H9 (cell line): Measurements from ENCODE around the gene FAM114A1. TPM values are rescaled to one million over a fixed set of nuclear protein-coding genes. Genes with fewer than 3 reads are reported as not detected.

Source experiments
- DNase-seq: peaks from one replicate; pipeline ENCODE4 v3.0.0-alpha.2; 2017
- H2AFZ ChIP-seq: one replicate; pipeline ENCODE4 v1.6.1; 2013; ENCODE audit warnings: mild to moderate bottlenecking, low read length, control low read depth, moderate library complexity
- H2AK5ac ChIP-seq: 2 replicates; pipeline ENCODE4 v1.6.1; 2013; ENCODE audit warnings: low read length, control low read depth, mixed read lengths; ENCODE audit not compliant: insufficient read length
- H2BK120ac ChIP-seq: one replicate; pipeline ENCODE4 v1.6.1; 2013; ENCODE audit warnings: low read depth, mild to moderate bottlenecking, low read length, control low read depth, inconsistent platforms; ENCODE audit not compliant: poor library complexity, severe bottlenecking
- H2BK12ac ChIP-seq: 2 replicates; pipeline ENCODE4 v1.6.1; 2013; ENCODE audit warnings: low read length, control low read depth, mixed read lengths, low read depth; ENCODE audit not compliant: insufficient read length
- H2BK15ac ChIP-seq: 2 replicates; pipeline ENCODE4 v1.6.1; 2013; ENCODE audit warnings: low read depth, low read length, control low read depth
- H2BK20ac ChIP-seq: one replicate; pipeline ENCODE4 v1.6.1; 2013; ENCODE audit warnings: low read depth, mild to moderate bottlenecking, low read length, control low read depth, inconsistent platforms; ENCODE audit not compliant: poor library complexity, severe bottlenecking
- H2BK5ac ChIP-seq: 2 replicates; pipeline ENCODE4 v1.6.1; 2013; ENCODE audit warnings: low read length, control low read depth, mixed read lengths; ENCODE audit not compliant: insufficient read length
- H3K14ac ChIP-seq: 2 replicates; pipeline ENCODE4 v1.6.1; 2013; ENCODE audit warnings: low read length, control low read depth; ENCODE audit not compliant: insufficient read depth
- H3K18ac ChIP-seq: 2 replicates; pipeline ENCODE4 v1.6.1; 2013; ENCODE audit warnings: low read depth, mild to moderate bottlenecking, mixed read lengths, low read length, control low read depth; ENCODE audit not compliant: insufficient read length
- H3K23ac ChIP-seq: 2 replicates; pipeline ENCODE4 v1.6.1; 2013; ENCODE audit warnings: low read length, control low read depth, mixed read lengths, low read depth; ENCODE audit not compliant: insufficient read length
- H3K23me2 ChIP-seq: 2 replicates; pipeline ENCODE4 v1.6.1; 2013; ENCODE audit warnings: low read depth, mild to moderate bottlenecking, mixed read lengths, low read length, control low read depth; ENCODE audit not compliant: insufficient read length, poor library complexity, severe bottlenecking
- H3K27ac ChIP-seq: 2 replicates; pipeline ENCODE4 v1.5.1; 2013; ENCODE audit warnings: low read length, control low read depth, mixed read lengths, low read depth; ENCODE audit not compliant: insufficient read length
- H3K27me3 ChIP-seq: 2 replicates; pipeline ENCODE4 v1.6.1; 2013; ENCODE audit warnings: low read length, control low read depth, inconsistent platforms; ENCODE audit not compliant: insufficient read depth
- H3K4ac ChIP-seq: 2 replicates; pipeline ENCODE4 v1.6.1; 2013; ENCODE audit warnings: low read depth, mild to moderate bottlenecking, control low read depth, inconsistent platforms, low read length, moderate library complexity
- H3K4me1 ChIP-seq: 2 replicates; pipeline ENCODE4 v1.6.1; 2013; ENCODE audit warnings: low read length, control low read depth, inconsistent platforms; ENCODE audit not compliant: insufficient read depth
- H3K4me2 ChIP-seq: 2 replicates; pipeline ENCODE4 v1.6.1; 2013; ENCODE audit warnings: low read length, control low read depth, mixed read lengths; ENCODE audit not compliant: insufficient read length, insufficient read depth
- H3K56ac ChIP-seq: 2 replicates; pipeline ENCODE4 v1.6.1; 2013; ENCODE audit warnings: low read depth, mild to moderate bottlenecking, mixed read lengths, low read length, control low read depth; ENCODE audit not compliant: insufficient read length
- H3K79me1 ChIP-seq: 2 replicates; pipeline ENCODE4 v1.6.1; 2013; ENCODE audit warnings: low read depth, mild to moderate bottlenecking, moderate library complexity, low read length, control low read depth, inconsistent platforms; ENCODE audit not compliant: insufficient read depth, poor library complexity, severe bottlenecking
- H3K79me2 ChIP-seq: 2 replicates; pipeline ENCODE4 v1.6.1; 2013; ENCODE audit warnings: low read length, control low read depth, inconsistent platforms; ENCODE audit not compliant: insufficient read depth
- H3K9ac ChIP-seq: 2 replicates; pipeline ENCODE4 v1.6.1; 2013; ENCODE audit warnings: low read length, control low read depth, mixed read lengths; ENCODE audit not compliant: insufficient read length; ENCODE audit errors: extremely low read depth
- H3K9me3 ChIP-seq: one replicate; pipeline ENCODE4 v1.6.1; 2013; ENCODE audit warnings: low read depth, low read length, inconsistent platforms; ENCODE audit not compliant: control insufficient read depth
- H3T11ph ChIP-seq: one replicate; pipeline ENCODE4 v1.6.1; 2013; ENCODE audit warnings: mild to moderate bottlenecking, low read length, control low read depth, inconsistent platforms
- H4K20me1 ChIP-seq: one replicate; pipeline ENCODE4 v1.6.1; 2013; ENCODE audit not compliant: control insufficient read depth, insufficient read length, insufficient read depth
- H4K5ac ChIP-seq: 2 replicates; pipeline ENCODE4 v1.6.1; 2013; ENCODE audit warnings: low read depth, mild to moderate bottlenecking, mixed read lengths, low read length, control low read depth; ENCODE audit not compliant: insufficient read length
- H4K8ac ChIP-seq: replicated peaks from 2 replicates; pipeline ENCODE4 v1.6.1; 2013; ENCODE audit warnings: low read length, control low read depth, mixed read lengths, low read depth; ENCODE audit not compliant: insufficient read length
- H4K91ac ChIP-seq: 2 replicates; pipeline ENCODE4 v1.6.1; 2013; ENCODE audit warnings: low read depth, mild to moderate bottlenecking, moderate library complexity, mixed read lengths, low read length, control low read depth; ENCODE audit not compliant: insufficient read length
- H3K27ac Mint-ChIP-seq, 3 experiments: 2 replicates in 2 of 3; 3 replicates in 1 of 3; pipeline ENCODE4 v1.8.0; 2020 to 2021; ENCODE audit warnings: mixed read lengths in 3 of 3, mild to moderate bottlenecking in 1 of 3, moderate library complexity in 1 of 3
- H3K27me3 Mint-ChIP-seq: 2 replicates; pipeline ENCODE4 v1.8.0; 2021; ENCODE audit warnings: low read depth, mild to moderate bottlenecking, moderate library complexity, mixed read lengths
- H3K36me3 Mint-ChIP-seq, 3 experiments: 2 replicates in 2 of 3; 3 replicates in 1 of 3; pipeline ENCODE4 v1.8.0; 2020 to 2021; ENCODE audit warnings: low read depth in 3 of 3, mixed read lengths in 3 of 3; ENCODE audit not compliant: insufficient read depth in 1 of 3
- H3K4me1 Mint-ChIP-seq, 2 experiments: 2 replicates each; pipeline ENCODE4 v1.8.0; 2020; ENCODE audit warnings: mixed read lengths in 2 of 2
- H3K4me3 Mint-ChIP-seq, 2 experiments: 2 replicates in 1 of 2; 3 replicates in 1 of 2; pipeline ENCODE4 v1.8.0; 2020 to 2021; ENCODE audit warnings: mild to moderate bottlenecking in 2 of 2, mixed read lengths in 2 of 2, moderate library complexity in 1 of 2
- H3K9me3 Mint-ChIP-seq, 2 experiments: 2 replicates in 1 of 2; 3 replicates in 1 of 2; pipeline ENCODE4 v1.8.0; 2020; ENCODE audit warnings: mild to moderate bottlenecking in 2 of 2, mixed read lengths in 2 of 2, moderate library complexity in 1 of 2
- WGBS: extraction: QIAGEN DNeasy Blood & Tissue Kit; methylation state at CpG from one replicate; pipeline ENCODE4 v1.1.7; 2013; ENCODE audit warnings: missing lambda C conversion rate, low lambda C conversion rate, mixed read lengths; ENCODE audit not compliant: insufficient read length; ENCODE audit errors: extremely low coverage; 5-methylcytosine and 5-hydroxymethylcytosine counted together
- total RNA-seq: library from RNA; stranded (reverse); gene quantifications from 2 replicates; pipeline ENCODE4 v1.2.1, GENCODE V29; 2021
- TF ChIP-seq, protein P1 (sequence below): fragments of 200-600 bp; sonication (generic); conservative IDR thresholded peaks from 3 replicates; pipeline ENCODE4 v1.8.0; 2021; ENCODE audit warnings: antibody characterized with exemption, mild to moderate bottlenecking

Gene FAM114A1
- total RNA-seq, 1 experiment from 2014 or later: 9.9 TPM

DNA sequence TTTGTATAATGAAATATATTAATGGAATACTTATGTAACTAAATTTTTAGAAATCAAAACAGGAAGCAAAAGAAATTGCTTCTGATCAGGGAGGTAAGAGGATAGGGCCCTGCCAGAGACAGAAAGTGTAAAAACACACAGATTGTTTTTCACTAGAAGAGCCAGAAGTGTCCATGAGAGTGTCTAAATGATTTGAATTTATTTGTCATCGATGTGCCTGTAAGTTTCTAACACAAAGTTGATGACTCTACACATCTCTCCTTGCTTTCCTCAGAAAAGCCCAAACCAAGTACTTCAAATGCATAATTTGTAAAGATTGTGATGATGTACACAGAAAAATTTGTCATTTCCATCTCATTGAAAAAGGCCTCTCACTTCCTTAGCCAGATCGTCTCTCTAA, 84.0 kb downstream of the FAM114A1 start:
- Histone ChIP-seq H2BK20ac (no peak overlapping the region), H2AFZ (no peak overlapping the region), H2AK5ac (no peak overlapping the region), H2BK120ac (no peak overlapping the region), H3K14ac (no peak overlapping the region), H4K5ac (no peak overlapping the region), H3K9ac (no peak overlapping the region), H3K23me2 (no peaks in the 10 kb centered on the region), H2BK12ac (no peak overlapping the region), H3K79me1 (no peaks in the 10 kb centered on the region), H3K79me2 (no peaks in the 10 kb centered on the region), H4K20me1 (no peaks in the 10 kb centered on the region), H3K18ac (no peak overlapping the region), H3K4me1 (no peaks in the 10 kb centered on the region), H3T11ph (no peak overlapping the region), H3K4me2 (no peak overlapping the region), H4K8ac (no peak overlapping the region), H3K23ac (no peak overlapping the region), H3K27ac (no peak overlapping the region), H4K91ac (no peak overlapping the region), H3K56ac (no peak overlapping the region), H2BK5ac (no peak overlapping the region), H3K27me3 (no peaks in the 10 kb centered on the region), H2BK15ac (no peak overlapping the region), H3K4ac (no peak overlapping the region), H3K9me3 (no peaks in the 10 kb centered on the region)
- H3K9me3 Mint-ChIP-seq: no peaks in the 10 kb centered on the region
- H3K27ac Mint-ChIP-seq: no peak overlapping the region
- H3K36me3 Mint-ChIP-seq: no peaks in the 10 kb centered on the region
- H3K4me1 Mint-ChIP-seq: peaks cover 4 to 10% of the 10 kb centered on the region in 2 experiments; a peak in 3 of 4 replicates
- TF ChIP-seq, protein P1, sequence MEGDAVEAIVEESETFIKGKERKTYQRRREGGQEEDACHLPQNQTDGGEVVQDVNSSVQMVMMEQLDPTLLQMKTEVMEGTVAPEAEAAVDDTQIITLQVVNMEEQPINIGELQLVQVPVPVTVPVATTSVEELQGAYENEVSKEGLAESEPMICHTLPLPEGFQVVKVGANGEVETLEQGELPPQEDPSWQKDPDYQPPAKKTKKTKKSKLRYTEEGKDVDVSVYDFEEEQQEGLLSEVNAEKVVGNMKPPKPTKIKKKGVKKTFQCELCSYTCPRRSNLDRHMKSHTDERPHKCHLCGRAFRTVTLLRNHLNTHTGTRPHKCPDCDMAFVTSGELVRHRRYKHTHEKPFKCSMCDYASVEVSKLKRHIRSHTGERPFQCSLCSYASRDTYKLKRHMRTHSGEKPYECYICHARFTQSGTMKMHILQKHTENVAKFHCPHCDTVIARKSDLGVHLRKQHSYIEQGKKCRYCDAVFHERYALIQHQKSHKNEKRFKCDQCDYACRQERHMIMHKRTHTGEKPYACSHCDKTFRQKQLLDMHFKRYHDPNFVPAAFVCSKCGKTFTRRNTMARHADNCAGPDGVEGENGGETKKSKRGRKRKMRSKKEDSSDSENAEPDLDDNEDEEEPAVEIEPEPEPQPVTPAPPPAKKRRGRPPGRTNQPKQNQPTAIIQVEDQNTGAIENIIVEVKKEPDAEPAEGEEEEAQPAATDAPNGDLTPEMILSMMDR: no peak
- no CpG with 5 or more reads among the region's 2 CpGs for WGBS
- no peak overlapping the region for H3K4me3 Mint-ChIP-seq
- no peaks in the 10 kb centered on the region for H3K27me3 Mint-ChIP-seq
- no peak for DNase-seq
